ENCODE data around the gene LRP11. TPM values are rescaled to one million over a fixed set of nuclear protein-coding genes. Genes with fewer than 3 reads are reported as not detected.
A peak's percentile ranks its signal among the peaks of the same experiment; 100 is the strongest.
"Not testable (repeated sequence)": the region's sequence is repeated elsewhere in the genome, so short reads cannot be mapped to it uniquely, and the experiment has no call there.

LRP11 gene
- total and polyA plus RNA-seq, 7 experiments from 2014 or later, result 0.76 to 3.7 (median 1.7) TPM

DNA sequence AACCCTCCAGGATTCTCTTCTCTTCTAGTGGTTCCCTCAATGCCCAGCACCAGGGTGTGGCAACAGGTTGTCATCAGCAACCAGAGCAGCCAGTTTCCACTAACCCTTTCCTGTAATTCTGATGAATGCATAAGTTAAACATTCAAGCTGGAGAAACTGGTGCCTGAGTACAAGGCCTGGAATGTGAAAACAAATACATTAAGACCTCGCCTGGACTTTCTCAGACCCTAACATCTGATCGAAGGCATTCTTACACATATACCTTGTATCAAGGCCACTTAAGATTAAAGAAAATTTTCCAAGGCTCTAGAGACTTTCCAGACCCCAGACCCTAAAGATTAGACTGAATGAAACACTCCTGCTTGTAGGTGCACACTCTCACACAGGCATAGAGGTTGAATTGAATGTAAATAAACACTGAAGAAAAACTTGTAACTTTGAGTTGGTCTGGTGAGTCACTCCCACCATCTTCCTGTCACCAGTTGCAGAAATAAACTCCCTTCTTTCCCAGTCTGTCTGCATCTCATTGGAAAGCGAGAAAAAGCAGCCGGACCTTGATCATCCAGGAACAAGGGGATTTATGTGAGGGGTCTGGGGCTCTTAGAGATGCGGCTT, 9.0 kb downstream of the LRP11 start:
- Histone ChIP-seq H3K9me3 (ENCODE audit: control insufficient read depth in 2 of 3, low read length in 3 of 3) (no peaks in the 10 kb centered on the region), H3K36me3 (ENCODE audit: control insufficient read depth in 2 of 3, insufficient read depth in 3 of 3, low read length in 3 of 3) (no peaks in the 10 kb centered on the region), H3K27me3 (ENCODE audit: control insufficient read depth in 2 of 2, insufficient read depth in 2 of 2, low read length in 2 of 2) (no peaks in the 10 kb centered on the region), H3K4me1 (ENCODE audit: control insufficient read depth in 2 of 2, insufficient read depth in 2 of 2, low read length in 2 of 2) (peaks cover 0 to 4% of the 10 kb centered on the region in 2 donors), H3K4me3 (ENCODE audit: low read length) (no peak overlapping the region), H3K27ac (ENCODE audit: low read depth, low read length) (no peak overlapping the region)
- ChIA-PET POLR2A (no interaction called here), CTCF (no interaction called here)
- no peak for ATAC-seq
- peaks cover 0 to 6% (median 0%) of the 10 kb centered on the region in 5 donors for H3K36me3 Mint-ChIP-seq
- no peak for DNase-seq
- intact Hi-C loops (cut with micrococcal nuclease), result no loop called here
- peaks cover 0 to 20% (median 5%) of the 10 kb centered on the region in 5 donors for H3K27me3 Mint-ChIP-seq
- no peak overlapping the region for H3K27ac Mint-ChIP-seq
- peaks cover 5 to 33% (median 14%) of the 10 kb centered on the region in 7 donors for H3K4me1 Mint-ChIP-seq
- H3K4me3 Mint-ChIP-seq, result no peak overlapping the region
- no peaks in the 10 kb centered on the region for H3K9me3 Mint-ChIP-seq

DNA sequence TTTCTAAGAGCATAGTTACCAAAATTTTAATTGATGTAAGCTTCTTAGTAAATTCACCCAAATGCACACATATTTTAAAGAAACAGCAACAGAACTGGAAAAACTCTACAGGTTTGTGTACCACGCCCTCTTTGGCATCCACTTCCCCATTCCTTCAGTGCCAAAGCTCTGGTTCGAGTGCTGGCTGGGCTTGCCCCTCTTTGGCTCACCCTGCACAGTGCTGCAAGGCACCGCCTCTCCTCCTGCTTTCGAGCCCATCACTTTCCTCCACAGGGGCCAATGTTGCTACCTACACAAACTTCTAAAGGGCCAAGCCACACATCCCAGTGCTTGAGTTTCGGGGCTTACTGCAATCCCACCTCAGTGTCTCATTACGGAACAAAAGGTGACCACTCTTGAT, 9.6 kb downstream of the LRP11 start:
- ChIA-PET CTCF (interaction anchor here (0.6 to 1.0 kb wide), 2 partner anchors 19 to 157 kb away, joined by 3 read pairs; no protein-coding TSS in a partner anchor), POLR2A (no interaction called here)
- DNase-seq (no peak), ATAC-seq (no peak)
- Mint-ChIP-seq H3K27ac (no peak overlapping the region), H3K36me3 (peaks cover 0 to 6% (median 0%) of the 10 kb centered on the region in 5 donors), H3K27me3 (peaks cover 0 to 26% (median 5%) of the 10 kb centered on the region in 5 donors), H3K4me1 (peaks cover 5 to 33% (median 14%) of the 10 kb centered on the region in 7 donors), H3K4me3 (no peak overlapping the region), H3K9me3 (no peaks in the 10 kb centered on the region)
- H3K27ac ChIP-seq (ENCODE audit: low read depth, low read length), result no peak overlapping the region
- no peak overlapping the region for H3K4me3 ChIP-seq (ENCODE audit: low read length)
- no peaks in the 10 kb centered on the region for H3K27me3 ChIP-seq (ENCODE audit: control insufficient read depth in 2 of 2, insufficient read depth in 2 of 2, low read length in 2 of 2)
- H3K4me1 ChIP-seq (ENCODE audit: control insufficient read depth in 2 of 2, insufficient read depth in 2 of 2, low read length in 2 of 2), result peaks cover 0 to 4% of the 10 kb centered on the region in 2 donors
- no peaks in the 10 kb centered on the region for H3K9me3 ChIP-seq (ENCODE audit: control insufficient read depth in 2 of 3, low read length in 3 of 3)
- intact Hi-C loops (cut with micrococcal nuclease), result no loop called here
- no peaks in the 10 kb centered on the region for H3K36me3 ChIP-seq (ENCODE audit: control insufficient read depth in 2 of 3, insufficient read depth in 3 of 3, low read length in 3 of 3)

DNA sequence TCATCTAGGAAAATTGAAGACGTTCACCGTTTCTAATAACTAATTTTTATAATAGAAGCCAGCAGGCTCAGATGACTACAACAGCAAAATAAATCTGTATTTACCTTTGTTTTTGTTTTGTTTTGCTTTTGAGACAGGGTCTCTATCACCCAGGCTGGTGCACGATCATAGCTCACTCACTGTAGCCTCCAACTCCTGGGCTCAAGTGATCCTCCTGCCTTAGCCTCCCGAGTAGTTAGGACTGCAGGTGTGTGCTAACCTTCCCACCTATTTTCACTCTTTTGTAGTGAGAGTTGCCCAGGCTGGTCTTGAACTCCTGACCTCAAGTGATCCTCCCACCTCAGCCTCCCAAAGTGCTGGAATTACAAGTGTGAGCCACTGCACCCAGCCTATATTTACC, 10.1 kb downstream of the LRP11 start:
- H3K36me3 Mint-ChIP-seq; H3K27ac Mint-ChIP-seq; intact Hi-C loops (cut with micrococcal nuclease); H3K9me3 Mint-ChIP-seq; H3K4me1 ChIP-seq (ENCODE audit: control insufficient read depth in 2 of 2, insufficient read depth in 2 of 2, low read length in 2 of 2); H3K4me3 ChIP-seq (ENCODE audit: low read length); ATAC-seq; H3K4me3 Mint-ChIP-seq; H3K27ac ChIP-seq (ENCODE audit: low read depth, low read length); H3K27me3 ChIP-seq (ENCODE audit: control insufficient read depth in 2 of 2, insufficient read depth in 2 of 2, low read length in 2 of 2); POLR2A ChIA-PET; DNase-seq; H3K36me3 ChIP-seq (ENCODE audit: control insufficient read depth in 2 of 3, insufficient read depth in 3 of 3, low read length in 3 of 3); H3K9me3 ChIP-seq (ENCODE audit: control insufficient read depth in 2 of 3, low read length in 3 of 3): not testable (repeated sequence)
- H3K27me3 Mint-ChIP-seq, result peaks cover 0 to 26% (median 5%) of the 10 kb centered on the region in 5 donors
- H3K4me1 Mint-ChIP-seq, result peaks cover 5 to 33% (median 14%) of the 10 kb centered on the region in 7 donors
- CTCF ChIA-PET, result interaction anchor here (0.6 to 1.0 kb wide), 2 partner anchors 18 to 158 kb away, joined by 3 read pairs; no protein-coding TSS in a partner anchor

DNA sequence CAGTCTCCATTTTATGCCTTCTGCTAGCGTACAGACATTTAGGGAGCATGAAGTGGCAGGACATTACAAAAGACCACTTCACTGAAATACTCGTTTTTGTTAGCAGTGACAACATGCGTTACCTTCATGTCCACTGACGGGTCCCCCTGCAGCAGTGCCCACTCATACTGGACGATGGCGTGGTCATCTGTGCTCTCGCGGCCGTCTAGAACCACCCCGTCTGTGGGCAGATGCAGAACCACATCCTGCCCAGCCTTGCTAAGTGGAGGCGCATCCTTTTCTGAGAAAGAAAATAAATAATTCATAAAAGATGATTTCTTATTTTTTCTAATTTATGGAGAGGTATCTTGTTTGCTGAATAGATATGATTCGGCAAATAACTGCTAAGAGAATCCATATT, 11.3 kb downstream of the LRP11 start:
- H3K4me3 Mint-ChIP-seq, result no peak overlapping the region
- intact Hi-C loops (cut with micrococcal nuclease), result no loop called here
- H3K9me3 Mint-ChIP-seq, result no peaks in the 10 kb centered on the region
- H3K27me3 Mint-ChIP-seq, result peaks cover 0 to 21% (median 3%) of the 10 kb centered on the region in 5 donors
- Histone ChIP-seq H3K9me3 (ENCODE audit: control insufficient read depth in 2 of 3, low read length in 3 of 3) (no peaks in the 10 kb centered on the region), H3K27me3 (ENCODE audit: control insufficient read depth in 2 of 2, insufficient read depth in 2 of 2, low read length in 2 of 2) (no peaks in the 10 kb centered on the region), H3K27ac (ENCODE audit: low read depth, low read length) (no peak overlapping the region), H3K4me3 (ENCODE audit: low read length) (no peak overlapping the region), H3K36me3 (ENCODE audit: control insufficient read depth in 2 of 3, insufficient read depth in 3 of 3, low read length in 3 of 3) (no peaks in the 10 kb centered on the region), H3K4me1 (ENCODE audit: control insufficient read depth in 2 of 2, insufficient read depth in 2 of 2, low read length in 2 of 2) (peaks cover 0 to 4% of the 10 kb centered on the region in 2 donors)
- POLR2A ChIA-PET, result no interaction called here
- CTCF ChIA-PET, result no interaction called here
- DNase-seq (no peak), ATAC-seq (no peak)
- peaks cover 5 to 33% (median 14%) of the 10 kb centered on the region in 7 donors for H3K4me1 Mint-ChIP-seq
- no peak overlapping the region for H3K27ac Mint-ChIP-seq
- H3K36me3 Mint-ChIP-seq, result peaks cover 0 to 6% (median 0%) of the 10 kb centered on the region in 5 donors

DNA sequence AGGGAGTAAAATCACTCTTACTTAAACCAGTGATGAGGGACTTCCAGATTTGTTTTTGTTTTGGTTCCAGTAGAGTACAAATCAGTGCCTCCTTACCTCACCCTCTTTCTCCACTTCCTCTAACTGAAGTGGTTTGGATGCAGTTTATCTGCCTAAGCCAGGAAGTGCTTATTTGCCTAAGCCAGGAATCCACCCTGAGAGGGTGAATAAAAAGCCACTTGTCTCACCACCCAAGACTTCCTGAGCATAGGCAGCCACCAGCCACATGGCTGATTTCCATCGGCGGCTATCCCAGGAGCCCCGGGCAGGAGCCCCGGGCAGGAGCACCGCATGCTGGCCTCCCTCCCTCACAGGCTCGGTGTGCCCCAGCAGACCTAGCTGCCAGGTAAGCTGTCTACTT, 12.0 kb downstream of the LRP11 start:
- H3K27me3 ChIP-seq (ENCODE audit: control insufficient read depth in 2 of 2, insufficient read depth in 2 of 2, low read length in 2 of 2), result no peaks in the 10 kb centered on the region
- H3K9me3 ChIP-seq (ENCODE audit: control insufficient read depth in 2 of 3, low read length in 3 of 3), result no peaks in the 10 kb centered on the region
- H3K27ac ChIP-seq (ENCODE audit: low read depth, low read length), result no peak overlapping the region
- ChIA-PET CTCF (no interaction called here), POLR2A (no interaction called here)
- Mint-ChIP-seq H3K4me1 (peaks cover 5 to 33% (median 14%) of the 10 kb centered on the region in 7 donors), H3K27me3 (peaks cover 0 to 21% (median 3%) of the 10 kb centered on the region in 5 donors), H3K4me3 (no peak overlapping the region), H3K27ac (peak overlapping the region in 1 of 9 donors; percentile 43), H3K36me3 (peaks cover 0 to 6% (median 0%) of the 10 kb centered on the region in 5 donors), H3K9me3 (no peaks in the 10 kb centered on the region)
- H3K4me3 ChIP-seq (ENCODE audit: low read length), result no peak overlapping the region
- H3K4me1 ChIP-seq (ENCODE audit: control insufficient read depth in 2 of 2, insufficient read depth in 2 of 2, low read length in 2 of 2), result peaks cover 0 to 4% of the 10 kb centered on the region in 2 donors
- intact Hi-C loops (cut with micrococcal nuclease), result no loop called here
- peak; percentile 82 for ATAC-seq
- H3K36me3 ChIP-seq (ENCODE audit: control insufficient read depth in 2 of 3, insufficient read depth in 3 of 3, low read length in 3 of 3), result no peaks in the 10 kb centered on the region
- peak in 2 of 9 donors; percentile 3 to 7 for DNase-seq

DNA sequence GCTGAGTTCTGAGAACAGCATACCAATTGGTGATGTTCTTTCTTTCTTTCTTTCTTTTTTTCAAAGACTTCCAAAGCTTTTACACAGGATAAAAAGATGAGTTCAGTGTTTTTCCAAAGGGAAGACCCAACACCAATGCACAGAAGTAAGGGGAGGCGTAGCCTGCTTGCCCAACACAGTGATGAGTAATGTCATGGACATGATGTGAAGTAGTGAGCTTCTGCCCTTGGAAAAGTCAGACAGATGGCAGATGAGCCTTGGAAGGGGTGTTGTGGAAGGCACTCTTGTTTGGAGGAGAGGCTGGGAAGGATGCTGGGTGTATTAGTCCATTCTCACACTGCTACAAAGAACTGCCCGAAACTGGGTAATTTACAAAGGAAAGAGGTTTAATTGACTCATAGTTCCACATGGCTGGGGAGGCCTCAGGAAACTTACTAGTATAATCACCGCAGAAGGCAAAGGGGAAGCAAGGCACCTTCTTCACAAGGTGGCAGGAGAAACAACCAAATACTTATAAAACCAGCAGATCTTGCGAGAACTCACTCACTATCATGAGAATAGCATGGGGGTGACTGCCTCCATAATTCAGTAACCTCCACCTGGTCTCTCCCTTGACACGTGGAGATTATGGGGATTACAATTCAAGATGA, 12.6 kb downstream of the LRP11 start:
- H3K9me3 ChIP-seq (ENCODE audit: control insufficient read depth in 2 of 3, low read length in 3 of 3), result no peaks in the 10 kb centered on the region
- intact Hi-C loops (cut with micrococcal nuclease), result no loop called here
- peaks cover 0 to 21% (median 3%) of the 10 kb centered on the region in 5 donors for H3K27me3 Mint-ChIP-seq
- H3K27ac Mint-ChIP-seq, result peak overlapping the region in 2 of 9 donors; percentile 9 to 26
- DNase-seq (no peak), ATAC-seq (no peak)
- H3K36me3 ChIP-seq (ENCODE audit: control insufficient read depth in 2 of 3, insufficient read depth in 3 of 3, low read length in 3 of 3), result no peaks in the 10 kb centered on the region
- H3K4me1 Mint-ChIP-seq, result peaks cover 5 to 33% (median 14%) of the 10 kb centered on the region in 7 donors
- no peaks in the 10 kb centered on the region for H3K27me3 ChIP-seq (ENCODE audit: control insufficient read depth in 2 of 2, insufficient read depth in 2 of 2, low read length in 2 of 2)
- H3K4me3 ChIP-seq (ENCODE audit: low read length), result no peak overlapping the region
- POLR2A ChIA-PET, result no interaction called here
- peaks cover 0 to 6% (median 0%) of the 10 kb centered on the region in 5 donors for H3K36me3 Mint-ChIP-seq
- no peak overlapping the region for H3K27ac ChIP-seq (ENCODE audit: low read depth, low read length)
- H3K9me3 Mint-ChIP-seq, result no peaks in the 10 kb centered on the region
- CTCF ChIA-PET, result no interaction called here
- H3K4me3 Mint-ChIP-seq, result no peak overlapping the region
- peaks cover 0 to 4% of the 10 kb centered on the region in 2 donors for H3K4me1 ChIP-seq (ENCODE audit: control insufficient read depth in 2 of 2, insufficient read depth in 2 of 2, low read length in 2 of 2)
